GM12864 (cell line): Measurements from ENCODE around the gene SYT11.

Experiments used
- DNase-seq: peaks from one replicate; pipeline ENCODE4 v3.0.0-alpha.2; 2011; ENCODE audit warnings: low read depth
- H3K4me3 ChIP-seq: 2 replicates; pipeline ENCODE4 v1.5.1; 2011; ENCODE audit warnings: mild to moderate bottlenecking, low read depth, low read length, control low read depth
- TF ChIP-seq, protein P1 (sequence below): IDR thresholded peaks from 2 replicates; pipeline ENCODE4 v1.5.1; 2011; ENCODE audit warnings: low read depth, mild to moderate bottlenecking, moderate library complexity, low read length, control low read depth, inconsistent platforms; ENCODE audit errors: missing control alignments

The SYT11 gene

DNA sequence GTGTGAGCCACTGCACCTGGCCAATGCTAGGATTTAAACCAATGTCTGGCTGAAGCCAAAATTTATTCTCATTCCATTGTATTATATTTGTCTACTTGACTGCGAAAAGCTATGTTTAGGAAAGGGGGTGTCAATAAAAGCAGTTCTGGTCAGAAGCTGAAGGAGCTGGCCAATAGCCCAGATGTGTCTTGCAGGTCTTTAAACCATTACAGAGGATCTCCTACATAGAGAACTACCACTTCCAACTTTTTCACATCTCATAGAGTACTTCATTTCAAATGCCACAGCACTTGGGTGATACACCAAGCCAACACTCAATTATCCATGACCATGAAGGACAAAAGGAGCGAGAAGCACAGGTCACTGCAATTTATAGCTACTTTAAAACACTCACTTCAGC, 2.5 kb downstream of the SYT11 start:
- no peak for DNase-seq
- H3K4me3 ChIP-seq: no peak overlapping the region
- TF ChIP-seq, protein P1, sequence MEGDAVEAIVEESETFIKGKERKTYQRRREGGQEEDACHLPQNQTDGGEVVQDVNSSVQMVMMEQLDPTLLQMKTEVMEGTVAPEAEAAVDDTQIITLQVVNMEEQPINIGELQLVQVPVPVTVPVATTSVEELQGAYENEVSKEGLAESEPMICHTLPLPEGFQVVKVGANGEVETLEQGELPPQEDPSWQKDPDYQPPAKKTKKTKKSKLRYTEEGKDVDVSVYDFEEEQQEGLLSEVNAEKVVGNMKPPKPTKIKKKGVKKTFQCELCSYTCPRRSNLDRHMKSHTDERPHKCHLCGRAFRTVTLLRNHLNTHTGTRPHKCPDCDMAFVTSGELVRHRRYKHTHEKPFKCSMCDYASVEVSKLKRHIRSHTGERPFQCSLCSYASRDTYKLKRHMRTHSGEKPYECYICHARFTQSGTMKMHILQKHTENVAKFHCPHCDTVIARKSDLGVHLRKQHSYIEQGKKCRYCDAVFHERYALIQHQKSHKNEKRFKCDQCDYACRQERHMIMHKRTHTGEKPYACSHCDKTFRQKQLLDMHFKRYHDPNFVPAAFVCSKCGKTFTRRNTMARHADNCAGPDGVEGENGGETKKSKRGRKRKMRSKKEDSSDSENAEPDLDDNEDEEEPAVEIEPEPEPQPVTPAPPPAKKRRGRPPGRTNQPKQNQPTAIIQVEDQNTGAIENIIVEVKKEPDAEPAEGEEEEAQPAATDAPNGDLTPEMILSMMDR: no peak

DNA sequence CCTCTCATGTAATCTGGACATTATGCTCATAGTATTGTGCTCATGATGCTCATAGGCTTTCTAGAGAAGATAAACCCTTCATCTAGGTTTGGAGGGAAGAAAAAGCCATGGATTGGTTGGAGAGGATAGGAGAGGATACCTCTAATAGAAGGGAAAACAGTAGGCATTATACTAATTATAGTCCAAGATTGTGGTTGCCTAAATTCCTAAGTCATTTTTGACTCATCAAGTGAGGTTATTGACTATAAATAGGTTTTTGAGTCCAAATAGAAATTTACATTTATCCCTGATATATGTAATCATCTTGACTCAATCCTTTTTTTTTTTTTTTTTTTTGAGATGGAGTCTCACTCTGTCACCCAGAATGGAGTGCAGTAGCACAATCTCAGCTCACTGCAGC, 5.0 kb downstream of the SYT11 start:
- TF ChIP-seq, protein P1: no peak
- DNase-seq: no peak
- no peak overlapping the region for H3K4me3 ChIP-seq

DNA sequence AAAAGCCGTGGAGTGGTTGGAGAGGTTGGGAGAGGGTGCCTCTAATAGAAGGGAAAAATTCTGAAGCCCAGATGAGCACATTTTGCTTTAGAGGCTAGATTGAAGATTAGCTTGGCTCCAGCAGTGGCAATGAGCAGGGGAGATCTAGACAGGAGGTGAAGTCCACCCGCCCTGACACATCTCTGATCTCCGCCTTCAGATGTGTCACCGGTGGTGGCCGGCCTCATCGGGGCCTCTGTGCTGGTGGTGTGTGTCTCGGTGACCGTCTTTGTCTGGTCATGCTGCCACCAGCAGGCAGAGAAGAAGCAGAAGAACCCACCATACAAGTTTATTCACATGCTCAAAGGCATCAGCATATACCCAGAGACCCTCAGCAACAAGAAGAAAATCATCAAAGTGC, 8.4 kb downstream of the SYT11 start:
- no peak for DNase-seq
- TF ChIP-seq, protein P1: no peak
- H3K4me3 ChIP-seq: no peak overlapping the region

DNA sequence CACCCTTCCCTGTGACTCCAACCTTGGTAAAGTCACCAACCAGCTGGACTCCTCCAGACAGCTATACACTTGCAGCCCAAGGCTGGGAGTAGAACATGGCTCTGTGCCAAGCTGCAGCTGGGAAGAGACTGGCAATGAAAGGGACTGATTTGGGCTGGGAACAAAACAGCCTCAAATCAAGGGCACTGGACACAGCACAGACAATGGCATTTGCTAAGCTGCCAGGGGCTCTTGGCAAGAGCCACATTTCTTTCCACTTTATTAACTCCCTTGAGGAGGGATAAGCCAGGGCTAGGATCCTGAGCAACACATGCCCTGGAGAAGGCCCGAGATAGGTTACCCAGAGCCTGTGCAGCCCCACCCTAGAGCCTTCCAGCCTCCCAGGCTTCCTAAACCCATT, 12.0 kb downstream of the SYT11 start:
- TF ChIP-seq, protein P1: no peak
- no peak for DNase-seq
- H3K4me3 ChIP-seq: no peak overlapping the region

DNA sequence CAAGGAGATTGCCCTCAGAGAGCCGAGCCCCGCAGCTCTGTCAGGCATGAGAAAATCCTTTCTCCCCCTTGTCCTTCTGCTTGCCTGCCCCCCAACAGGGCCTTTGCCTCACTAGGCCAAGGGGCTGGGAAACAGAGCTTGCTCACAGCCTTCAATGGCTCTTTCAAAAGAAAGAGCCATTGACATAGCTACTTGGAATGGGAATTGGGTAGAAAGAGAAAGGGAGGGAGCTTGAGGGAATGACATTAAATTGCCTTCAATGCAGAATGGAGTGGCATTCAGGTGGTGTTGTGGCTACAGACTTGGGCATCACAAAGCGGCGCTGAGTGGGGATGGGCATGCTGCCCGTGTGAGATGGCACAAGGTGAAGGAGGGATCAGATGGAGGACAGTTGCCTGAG, 13.2 kb downstream of the SYT11 start:
- TF ChIP-seq, protein P1: no peak
- no peak for DNase-seq
- H3K4me3 ChIP-seq: no peak overlapping the region

DNA sequence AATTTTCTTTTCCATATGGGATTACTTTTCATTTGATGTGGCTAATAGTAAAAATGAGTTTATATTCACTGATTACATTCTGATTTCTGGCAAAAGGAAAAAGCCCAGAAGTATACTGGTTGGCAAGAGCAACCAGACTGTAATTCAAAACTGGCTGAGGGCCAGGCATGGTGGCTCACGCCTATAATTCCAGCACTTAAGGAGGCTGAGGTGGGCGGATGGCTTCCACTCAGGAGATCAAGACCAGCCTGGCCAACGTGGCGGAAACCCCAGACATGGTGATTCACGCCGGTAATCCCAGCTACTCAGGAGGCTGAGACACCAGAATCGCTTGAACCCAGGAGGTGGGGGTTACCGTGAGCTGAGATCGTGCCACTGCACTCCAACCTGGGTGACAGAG, 14.5 kb downstream of the SYT11 start:
- H3K4me3 ChIP-seq: no peak overlapping the region
- TF ChIP-seq, protein P1: no peak
- DNase-seq: no peak

DNA sequence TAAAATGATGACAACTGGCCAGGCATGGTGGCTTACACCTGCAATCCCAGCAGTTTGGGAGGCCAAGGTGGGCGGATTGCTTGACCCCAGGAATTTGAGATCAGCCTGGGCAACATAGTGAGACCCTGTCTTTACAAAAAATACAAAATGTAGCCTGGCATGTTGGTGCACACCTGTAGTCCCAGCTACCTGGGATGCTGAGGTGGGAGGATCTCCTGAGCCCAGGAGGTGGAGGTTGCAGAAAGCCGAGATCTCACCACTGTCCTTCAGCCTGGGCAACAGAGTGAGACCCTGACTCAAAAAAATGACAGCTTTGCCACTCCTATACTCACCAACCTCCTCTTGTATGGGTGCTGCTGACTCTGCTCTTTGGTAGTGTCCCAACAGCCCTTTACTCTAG, 18.6 kb downstream of the SYT11 start:
- TF ChIP-seq, protein P1: no peak
- DNase-seq: no peak
- no peak overlapping the region for H3K4me3 ChIP-seq
